Measurements from ENCODE around the gene CORO6. TPM values are rescaled to one million over a fixed set of nuclear protein-coding genes. Genes with fewer than 3 reads are reported as not detected.
A peak's percentile ranks its signal among the peaks of the same experiment; 100 is the strongest.

The CORO6 gene
- total and polyA plus RNA-seq, 2 of the 13 experiments (the other 11 are each of a cell fraction or from before 2014, with no cell fraction given): 0.42 to 0.82 TPM

GRCh38 chr17:29574732-29575510, 47.8 kb downstream of the CORO6 start (continued):
- peak; percentile 77 for TF ChIP-seq HNF1B (CRISPR knock-in tag; IDR thresholded peaks at IDR 0.05)
- TF ChIP-seq KLF12 (CRISPR knock-in tag; IDR thresholded peaks at IDR 0.05; ENCODE audit: borderline replicate concordance): no peak
- no peak for TF ChIP-seq ZMYM3 (CRISPR knock-in tag; IDR thresholded peaks at IDR 0.05)
- no peak for TF ChIP-seq SOX13 (IDR thresholded peaks at IDR 0.05)
- peak in 1 of 2 experiments; percentile 52; a peak in 2 of 4 replicates for TF ChIP-seq SOX13 (CRISPR knock-in tag; conservative IDR thresholded peaks at IDR 0.05 in 1 of 2, IDR thresholded peaks at IDR 0.05 in 1 of 2)
- TF ChIP-seq MEIS1 (CRISPR knock-in tag; IDR thresholded peaks at IDR 0.05; ENCODE audit: borderline replicate concordance): peak; percentile 39; the same call in 1 of the 2 replicates
- TF ChIP-seq ZNF549 (CRISPR knock-in tag; IDR thresholded peaks at IDR 0.05): no peak
- peak; percentile 74 for TF ChIP-seq HIC2 (CRISPR knock-in tag; IDR thresholded peaks at IDR 0.05; ENCODE audit: low read depth)
- no peak; the same call in 1 of the 2 replicates for TF ChIP-seq ZHX1 (CRISPR knock-in tag; IDR thresholded peaks at IDR 0.05; ENCODE audit: low read depth)
- no peak for TF ChIP-seq ZNF264 (CRISPR knock-in tag; IDR thresholded peaks at IDR 0.05)
- TF ChIP-seq ARID4A (CRISPR knock-in tag; IDR thresholded peaks at IDR 0.05; ENCODE audit: borderline replicate concordance): peak; percentile 92
- no peak for TF ChIP-seq REL (CRISPR knock-in tag; conservative IDR thresholded peaks at IDR 0.05)
- no peak for TF ChIP-seq ZFP36L2 (CRISPR knock-in tag; IDR thresholded peaks at IDR 0.05)
- TF ChIP-seq MAFF (IDR thresholded peaks at IDR 0.05; ENCODE audit: low read depth, low read length): peak; percentile 99
- TF ChIP-seq HOXA7 (CRISPR knock-in tag; IDR thresholded peaks at IDR 0.05): no peak
